Activated naive CD4-positive, alpha-beta T cell treated with anti-CD3 and anti-CD28 coated beads, Interleukin-2, amount 10 ng/mL, durations not matched to agents 7 days and 5 days (primary cell): ENCODE measurements around the gene ROPN1.
"Not testable (repeated sequence)": the region's sequence is repeated elsewhere in the genome, so short reads cannot be mapped to it uniquely, and the experiment has no call there.

Experiments used
- CTCF ChIA-PET: fragments of 350-600 bp; sonication (Branson Sonifier 250); formaldehyde crosslinking; loops from one replicate; lab custom pipeline; 2021; ENCODE audit warnings: antibody characterized with exemption; lab: Charles Lee
- DNase-seq: peaks from one replicate; pipeline ENCODE4 v3.0.0-alpha.2; 2020
- H3K27ac Mint-ChIP-seq: one replicate; pipeline ENCODE4 v1.8.0; 2021; ENCODE audit warnings: mild to moderate bottlenecking, moderate library complexity, mixed read lengths
- H3K27me3 Mint-ChIP-seq: one replicate; pipeline ENCODE4 v1.8.0; 2021; ENCODE audit warnings: mild to moderate bottlenecking, mixed read lengths
- H3K36me3 Mint-ChIP-seq: one replicate; pipeline ENCODE4 v1.8.0; 2021; ENCODE audit warnings: mixed read lengths
- H3K4me1 Mint-ChIP-seq: one replicate; pipeline ENCODE4 v1.8.0; 2021; ENCODE audit warnings: mixed read lengths
- H3K4me3 Mint-ChIP-seq: one replicate; pipeline ENCODE4 v1.8.0; 2021; ENCODE audit warnings: mild to moderate bottlenecking, moderate library complexity, mixed read lengths
- H3K9me3 Mint-ChIP-seq: one replicate; pipeline ENCODE4 v1.8.0; 2021; ENCODE audit warnings: mixed read lengths

The ROPN1 gene

GRCh38 chr3:124017502-124017901 is 25.6 kb upstream of the ROPN1 start:
- not testable (repeated sequence) for H3K27ac Mint-ChIP-seq, H3K36me3 Mint-ChIP-seq, H3K9me3 Mint-ChIP-seq, H3K4me3 Mint-ChIP-seq, DNase-seq, H3K4me1 Mint-ChIP-seq
- CTCF ChIA-PET, result interaction anchor here (3.2 kb wide), 1 partner anchor 62 kb away, joined by 26 read pairs; no protein-coding TSS in a partner anchor
- peaks cover 46% of the 10 kb centered on the region for H3K27me3 Mint-ChIP-seq

- H3K9me3 Mint-ChIP-seq, H3K36me3 Mint-ChIP-seq, DNase-seq, H3K27ac Mint-ChIP-seq, H3K4me3 Mint-ChIP-seq, H3K4me1 Mint-ChIP-seq: not testable (repeated sequence)
- CTCF ChIA-PET, result interaction anchor here (0.6 to 3.2 kb wide), 3 partner anchors 17 to 335 kb away, joined by 3 to 26 read pairs (median 3); partner anchors contain the start of gene KALRN
- peaks cover 48% of the 10 kb centered on the region for H3K27me3 Mint-ChIP-seq
These were observed 24.6 kb upstream of the ROPN1 start for GRCh38 chr3:124016483-124016882.

- CTCF ChIA-PET, result interaction anchor here (1.7 to 3.2 kb wide), 2 partner anchors 18 to 65 kb away, joined by 4 to 26 read pairs; partner anchors contain the start of gene KALRN
- Mint-ChIP-seq H3K4me1 (no peaks in the 10 kb centered on the region), H3K27me3 (peaks cover 40% of the 10 kb centered on the region), H3K4me3 (no peak overlapping the region), H3K36me3 (no peaks in the 10 kb centered on the region), H3K27ac (no peak overlapping the region), H3K9me3 (no peaks in the 10 kb centered on the region)
- DNase-seq, result no peak
These were observed 22.5 kb upstream of the ROPN1 start for GRCh38 chr3:124014366-124014942.

- H3K27ac Mint-ChIP-seq, CTCF ChIA-PET, H3K4me3 Mint-ChIP-seq, H3K36me3 Mint-ChIP-seq, DNase-seq, H3K4me1 Mint-ChIP-seq, H3K9me3 Mint-ChIP-seq: not testable (repeated sequence)
- H3K27me3 Mint-ChIP-seq, result peaks cover 35% of the 10 kb centered on the region
These were observed 16.4 kb upstream of the ROPN1 start for GRCh38 chr3:124008321-124008720.

GRCh38 chr3:124007186-124007585 is 15.3 kb upstream of the ROPN1 start:
- no peak overlapping the region for H3K4me3 Mint-ChIP-seq
- CTCF ChIA-PET, result no interaction called here
- no peaks in the 10 kb centered on the region for H3K36me3 Mint-ChIP-seq
- H3K27me3 Mint-ChIP-seq, result peaks cover 30% of the 10 kb centered on the region
- H3K9me3 Mint-ChIP-seq, result no peaks in the 10 kb centered on the region
- no peak overlapping the region for H3K27ac Mint-ChIP-seq
- no peak for DNase-seq
- H3K4me1 Mint-ChIP-seq, result no peaks in the 10 kb centered on the region

- H3K36me3 Mint-ChIP-seq, H3K27ac Mint-ChIP-seq: not testable (repeated sequence)
- peaks cover 28% of the 10 kb centered on the region for H3K27me3 Mint-ChIP-seq
These were observed 10.6 kb upstream of the ROPN1 start for GRCh38 chr3:124002405-124003079.

GRCh38 chr3:124001366-124001765 is 9.4 kb upstream of the ROPN1 start:
- not testable (repeated sequence) for DNase-seq, H3K9me3 Mint-ChIP-seq, H3K36me3 Mint-ChIP-seq, H3K4me1 Mint-ChIP-seq, H3K27ac Mint-ChIP-seq, H3K4me3 Mint-ChIP-seq
- CTCF ChIA-PET, result interaction anchor here (0.8 kb wide), 1 partner anchor 19 kb away, joined by 3 read pairs; no protein-coding TSS in a partner anchor
- H3K27me3 Mint-ChIP-seq, result peaks cover 19% of the 10 kb centered on the region

More at GRCh38 chr3:124002405-124003079, 10.6 kb upstream of the ROPN1 start:
- not testable (repeated sequence) for H3K9me3 Mint-ChIP-seq, H3K4me3 Mint-ChIP-seq, H3K4me1 Mint-ChIP-seq, DNase-seq
- CTCF ChIA-PET, result interaction anchor here (0.8 kb wide), 1 partner anchor 20 kb away, joined by 3 read pairs; no protein-coding TSS in a partner anchor

- Mint-ChIP-seq H3K27ac (no peak overlapping the region), H3K36me3 (no peaks in the 10 kb centered on the region), H3K4me3 (no peak overlapping the region), H3K9me3 (no peaks in the 10 kb centered on the region), H3K4me1 (no peaks in the 10 kb centered on the region), H3K27me3 (peaks cover 12% of the 10 kb centered on the region)
- DNase-seq, result no peak
- CTCF ChIA-PET, result no interaction called here
These were observed 5.6 kb upstream of the ROPN1 start for GRCh38 chr3:123997543-123997942.

- Mint-ChIP-seq H3K9me3 (no peaks in the 10 kb centered on the region), H3K4me3 (no peak overlapping the region), H3K27ac (no peak overlapping the region), H3K4me1 (peaks cover 2% of the 10 kb centered on the region), H3K36me3 (no peaks in the 10 kb centered on the region), H3K27me3 (peaks cover 35% of the 10 kb centered on the region)
- no peak for DNase-seq
- CTCF ChIA-PET, result no interaction called here
These were observed 1.9 kb upstream of the ROPN1 start for GRCh38 chr3:123993818-123994217.

- no peak overlapping the region for H3K27ac Mint-ChIP-seq
- peaks cover 57% of the 10 kb centered on the region for H3K27me3 Mint-ChIP-seq
These were observed 5.5 kb downstream of the ROPN1 start for GRCh38 chr3:123986427-123986826.

GRCh38 chr3:123984957-123985356 is 7.0 kb downstream of the ROPN1 start:
- CTCF ChIA-PET, result no interaction called here

More at GRCh38 chr3:123986427-123986826, 5.5 kb downstream of the ROPN1 start:
- Mint-ChIP-seq H3K4me1 (no peaks in the 10 kb centered on the region), H3K9me3 (no peaks in the 10 kb centered on the region), H3K4me3 (no peak overlapping the region), H3K36me3 (no peaks in the 10 kb centered on the region)
- no peak for DNase-seq
- CTCF ChIA-PET, result no interaction called here

GRCh38 chr3:123984350-123984749 is 7.6 kb downstream of the ROPN1 start:
- H3K27me3 Mint-ChIP-seq, result peaks cover 57% of the 10 kb centered on the region
- no peaks in the 10 kb centered on the region for H3K36me3 Mint-ChIP-seq
- no peaks in the 10 kb centered on the region for H3K9me3 Mint-ChIP-seq
- H3K4me1 Mint-ChIP-seq, result no peaks in the 10 kb centered on the region
- CTCF ChIA-PET, result no interaction called here
- no peak for DNase-seq
- no peak overlapping the region for H3K4me3 Mint-ChIP-seq
- H3K27ac Mint-ChIP-seq, result no peak overlapping the region

More at GRCh38 chr3:123984957-123985356, 7.0 kb downstream of the ROPN1 start:
- H3K27me3 Mint-ChIP-seq, result peaks cover 57% of the 10 kb centered on the region
- no peaks in the 10 kb centered on the region for H3K9me3 Mint-ChIP-seq
- no peak overlapping the region for H3K27ac Mint-ChIP-seq
- H3K4me3 Mint-ChIP-seq, result no peak overlapping the region
- H3K36me3 Mint-ChIP-seq, result no peaks in the 10 kb centered on the region
- no peaks in the 10 kb centered on the region for H3K4me1 Mint-ChIP-seq
- DNase-seq, result no peak

GRCh38 chr3:123981317-123981716 is 10.6 kb downstream of the ROPN1 start:
- DNase-seq, CTCF ChIA-PET, H3K27ac Mint-ChIP-seq, H3K9me3 Mint-ChIP-seq, H3K4me1 Mint-ChIP-seq, H3K36me3 Mint-ChIP-seq, H3K4me3 Mint-ChIP-seq: not testable (repeated sequence)
- peaks cover 46% of the 10 kb centered on the region for H3K27me3 Mint-ChIP-seq

- H3K27ac Mint-ChIP-seq, result no peak overlapping the region
- H3K4me1 Mint-ChIP-seq, result no peaks in the 10 kb centered on the region
- H3K4me3 Mint-ChIP-seq, result no peak overlapping the region
- CTCF ChIA-PET, result interaction anchor here (1.1 to 1.6 kb wide), 2 partner anchors 10 to 20 kb away, joined by 3 to 4 read pairs; partner anchors contain the start of gene CCDC14
- DNase-seq, result no peak
- H3K36me3 Mint-ChIP-seq, result no peaks in the 10 kb centered on the region
- H3K27me3 Mint-ChIP-seq, result peaks cover 51% of the 10 kb centered on the region
- H3K9me3 Mint-ChIP-seq, result no peaks in the 10 kb centered on the region
These were observed 11.4 kb downstream of the ROPN1 start for GRCh38 chr3:123980539-123980938.
